CD4-positive, alpha-beta T cell treated with Interleukin-2 at 100 ng/mL for 4 hours (primary cell): ENCODE results near the gene ASIC4.
A peak's percentile ranks its signal among the peaks of the same experiment; 100 is the strongest.

Experiments used
- DNase-seq: peaks from one replicate; pipeline ENCODE4 v3.0.0-alpha.2; 2020; ENCODE audit warnings: low spot score

Gene ASIC4, protein sequence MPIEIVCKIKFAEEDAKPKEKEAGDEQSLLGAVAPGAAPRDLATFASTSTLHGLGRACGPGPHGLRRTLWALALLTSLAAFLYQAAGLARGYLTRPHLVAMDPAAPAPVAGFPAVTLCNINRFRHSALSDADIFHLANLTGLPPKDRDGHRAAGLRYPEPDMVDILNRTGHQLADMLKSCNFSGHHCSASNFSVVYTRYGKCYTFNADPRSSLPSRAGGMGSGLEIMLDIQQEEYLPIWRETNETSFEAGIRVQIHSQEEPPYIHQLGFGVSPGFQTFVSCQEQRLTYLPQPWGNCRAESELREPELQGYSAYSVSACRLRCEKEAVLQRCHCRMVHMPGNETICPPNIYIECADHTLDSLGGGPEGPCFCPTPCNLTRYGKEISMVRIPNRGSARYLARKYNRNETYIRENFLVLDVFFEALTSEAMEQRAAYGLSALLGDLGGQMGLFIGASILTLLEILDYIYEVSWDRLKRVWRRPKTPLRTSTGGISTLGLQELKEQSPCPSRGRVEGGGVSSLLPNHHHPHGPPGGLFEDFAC

DNA sequence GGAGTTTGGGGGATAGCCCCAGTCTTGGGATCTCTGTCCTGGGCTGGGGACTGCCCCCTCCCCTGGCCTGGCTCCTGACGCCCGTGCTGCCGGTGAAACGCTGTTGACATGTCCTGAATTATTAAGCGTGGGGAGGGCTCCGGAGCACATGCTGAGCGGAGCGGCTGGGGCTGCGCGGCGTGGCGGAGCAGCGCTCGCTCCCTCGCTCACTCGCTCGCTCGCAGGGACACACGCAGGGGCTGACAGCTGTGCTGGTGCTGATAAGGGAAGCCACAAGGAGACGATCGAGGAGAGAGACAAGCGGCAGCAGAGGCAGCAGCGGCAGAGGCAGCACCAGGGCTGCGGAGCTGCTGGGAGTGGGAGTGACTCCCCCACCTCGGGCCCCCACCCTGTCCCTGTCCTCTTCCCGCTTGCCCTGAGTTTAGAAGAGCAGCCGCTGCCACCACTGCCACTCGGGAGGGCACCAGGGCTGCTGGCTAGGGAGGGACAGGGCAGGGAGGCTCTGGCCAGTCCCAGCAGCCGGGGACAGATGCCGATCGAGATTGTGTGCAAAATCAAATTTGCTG lies at the start of gene ASIC4:
TSS of gene ASIC4 (plus strand) at position 287 of the 566 bp plus-strand sequence. CDS start at position 530, 243 bp downstream.
- DNase-seq: no peak

DNA sequence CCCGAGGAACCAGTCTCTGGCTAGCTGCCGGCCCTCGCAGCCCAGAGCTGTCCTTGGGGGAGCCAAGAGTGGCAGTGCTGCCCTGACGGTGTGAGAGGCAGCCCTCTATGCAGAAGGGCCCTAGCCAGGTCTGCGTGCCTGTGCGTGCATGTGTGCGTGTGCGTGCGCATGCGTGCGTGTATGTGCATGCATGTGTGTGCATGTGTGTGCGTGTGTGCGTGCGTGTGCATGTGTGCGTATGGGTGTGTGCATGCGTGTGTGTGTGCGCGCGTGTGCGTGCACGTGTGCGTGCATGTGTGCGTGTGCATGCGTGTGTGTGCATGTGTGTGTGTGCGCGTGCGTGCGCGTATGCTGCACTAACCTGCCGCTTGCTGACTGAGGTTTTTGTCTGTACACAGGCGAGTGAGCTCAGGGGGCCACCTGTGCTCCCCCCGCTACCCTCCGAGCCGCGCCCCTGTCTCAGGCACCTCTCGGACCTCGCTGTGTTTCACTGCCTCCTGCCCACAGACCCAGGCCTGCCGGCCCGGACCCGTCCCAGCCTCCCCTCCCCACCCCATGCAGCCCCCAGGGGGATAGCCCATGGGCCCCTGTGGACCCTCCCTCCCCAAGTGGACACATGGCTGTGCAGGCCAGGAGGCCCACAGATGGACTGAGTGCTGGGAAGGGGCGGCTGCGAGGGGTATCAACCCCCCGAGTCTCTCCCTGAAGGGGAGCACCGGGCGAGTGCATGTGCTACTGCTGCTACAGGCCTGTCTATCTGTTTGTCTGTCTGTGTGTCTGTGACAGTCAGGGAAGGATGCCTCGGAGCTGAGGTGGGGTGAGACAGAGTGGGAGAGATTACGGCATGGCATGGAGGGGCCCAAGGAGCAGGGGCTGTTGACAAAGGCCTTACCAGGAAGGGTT lies 48.4 kb upstream of the ASIC4 start:
- DNase-seq: no peak

DNA sequence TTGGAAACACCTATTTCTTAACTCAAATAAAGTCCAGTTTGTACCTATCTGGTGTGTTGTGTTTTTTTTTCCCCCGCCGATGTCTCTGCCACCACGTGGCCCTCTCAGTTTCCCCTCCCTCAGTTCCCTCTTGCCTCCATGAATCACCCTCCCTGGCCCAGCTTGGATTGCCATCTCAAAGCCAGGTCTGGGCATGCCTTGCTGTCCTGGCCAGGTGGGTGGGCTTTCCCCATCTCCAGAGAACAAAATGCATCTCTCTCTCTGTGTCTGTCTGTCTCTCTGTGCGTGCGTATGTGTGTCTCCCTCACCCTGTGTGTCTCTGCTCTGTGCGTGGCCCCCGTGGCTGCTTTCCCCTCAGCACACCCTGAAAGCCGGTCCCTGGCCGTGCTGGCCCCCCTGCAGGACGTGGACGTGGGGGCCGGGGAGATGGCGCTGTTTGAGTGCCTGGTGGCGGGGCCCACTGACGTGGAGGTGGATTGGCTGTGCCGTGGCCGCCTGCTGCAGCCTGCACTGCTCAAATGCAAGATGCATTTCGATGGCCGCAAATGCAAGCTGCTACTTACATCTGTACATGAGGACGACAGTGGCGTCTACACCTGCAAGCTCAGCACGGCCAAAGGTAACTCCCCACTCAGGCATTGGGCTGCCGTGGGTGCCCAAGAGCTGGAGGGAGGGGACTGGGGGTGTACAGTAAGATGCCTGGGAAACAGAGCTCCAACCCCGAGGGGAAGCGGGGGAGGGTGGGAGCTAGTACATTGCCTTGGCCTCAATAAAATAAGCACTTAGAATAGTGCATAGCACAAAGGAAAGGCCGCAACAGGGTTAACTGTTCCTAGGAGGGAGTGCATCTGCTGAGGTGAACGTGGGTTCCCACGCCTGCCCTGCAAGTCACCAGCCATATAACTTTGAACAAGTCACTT lies 47.2 kb upstream of the ASIC4 start:
- DNase-seq: no peak

GRCh38 chr2:219467736-219468075 lies 46.6 kb upstream of the ASIC4 start:
- DNase-seq: no peak

DNA sequence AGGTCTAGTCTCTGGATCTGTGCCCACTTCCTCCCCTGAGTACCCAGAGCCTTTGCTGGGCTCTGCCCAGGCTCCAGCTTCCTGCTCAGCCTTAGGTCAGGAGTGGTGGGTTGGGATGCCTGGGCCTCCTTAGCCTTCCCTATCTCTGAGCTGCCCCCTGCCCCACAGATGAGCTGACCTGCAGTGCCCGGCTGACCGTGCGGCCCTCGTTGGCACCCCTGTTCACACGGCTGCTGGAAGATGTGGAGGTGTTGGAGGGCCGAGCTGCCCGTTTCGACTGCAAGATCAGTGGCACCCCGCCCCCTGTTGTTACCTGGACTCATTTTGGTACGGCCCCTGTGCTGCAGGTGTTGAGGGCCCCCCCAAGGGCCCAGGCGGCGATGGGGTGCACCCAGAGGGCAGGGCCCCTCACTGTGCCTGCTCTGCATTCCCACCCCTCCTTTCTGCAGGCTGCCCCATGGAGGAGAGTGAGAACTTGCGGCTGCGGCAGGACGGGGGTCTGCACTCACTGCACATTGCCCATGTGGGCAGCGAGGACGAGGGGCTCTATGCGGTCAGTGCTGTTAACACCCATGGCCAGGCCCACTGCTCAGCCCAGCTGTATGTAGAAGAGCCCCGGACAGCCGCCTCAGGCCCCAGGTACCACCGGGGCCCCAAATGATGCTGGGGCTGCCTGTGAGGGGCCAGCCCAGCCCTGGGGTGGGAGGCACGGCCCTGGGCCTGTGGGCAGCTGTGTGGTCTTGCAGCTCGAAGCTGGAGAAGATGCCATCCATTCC lies 45.7 kb upstream of the ASIC4 start:
- DNase-seq: no peak

GRCh38 chr2:219469186-219469724 lies 45.0 kb upstream of the ASIC4 start:
- DNase-seq: no peak

DNA sequence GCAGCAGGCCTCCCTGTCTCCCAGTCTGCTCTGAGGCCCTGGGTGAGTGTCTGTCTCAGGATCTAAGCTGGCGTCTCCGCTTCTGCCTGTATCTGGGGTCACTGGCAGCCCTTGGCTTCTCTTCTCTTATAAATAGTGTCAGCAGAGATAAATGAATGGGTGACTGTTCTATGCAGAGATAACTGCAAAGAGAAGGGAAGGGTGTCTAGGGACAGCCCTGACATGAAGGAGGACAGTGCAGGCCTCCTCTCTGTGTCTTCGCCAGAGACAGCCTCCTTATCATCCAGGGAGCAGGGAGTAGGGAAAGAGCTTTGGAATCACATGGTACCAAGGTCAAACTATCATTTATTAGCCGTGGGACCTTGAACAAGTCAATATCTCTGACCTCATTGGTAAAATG lies 43.9 kb upstream of the ASIC4 start:
- DNase-seq: no peak

- DNase-seq: no peak
Measured at GRCh38 chr2:219471476-219472371, 42.6 kb upstream of the ASIC4 start.

- no peak for DNase-seq
Measured at GRCh38 chr2:219472629-219473187, 41.6 kb upstream of the ASIC4 start.

DNA sequence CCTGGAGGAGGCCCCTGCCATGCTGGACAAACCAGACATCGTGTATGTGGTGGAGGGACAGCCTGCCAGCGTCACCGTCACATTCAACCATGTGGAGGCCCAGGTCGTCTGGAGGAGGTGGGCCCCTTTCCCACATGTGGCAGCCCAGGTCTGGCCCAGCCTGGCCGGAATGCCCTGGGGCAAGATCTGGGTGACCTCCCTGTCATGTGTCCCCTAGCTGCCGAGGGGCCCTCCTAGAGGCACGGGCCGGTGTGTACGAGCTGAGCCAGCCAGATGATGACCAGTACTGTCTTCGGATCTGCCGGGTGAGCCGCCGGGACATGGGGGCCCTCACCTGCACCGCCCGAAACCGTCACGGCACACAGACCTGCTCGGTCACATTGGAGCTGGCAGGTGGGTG lies 40.8 kb upstream of the ASIC4 start:
- DNase-seq: no peak

GRCh38 chr2:219474285-219475060 lies 39.8 kb upstream of the ASIC4 start:
- DNase-seq: no peak

- no peak for DNase-seq
Measured at GRCh38 chr2:219475278-219475677, 39.0 kb upstream of the ASIC4 start.

- peak; percentile 38 for DNase-seq
Measured at GRCh38 chr2:219475697-219476651, 38.3 kb upstream of the ASIC4 start.

DNA sequence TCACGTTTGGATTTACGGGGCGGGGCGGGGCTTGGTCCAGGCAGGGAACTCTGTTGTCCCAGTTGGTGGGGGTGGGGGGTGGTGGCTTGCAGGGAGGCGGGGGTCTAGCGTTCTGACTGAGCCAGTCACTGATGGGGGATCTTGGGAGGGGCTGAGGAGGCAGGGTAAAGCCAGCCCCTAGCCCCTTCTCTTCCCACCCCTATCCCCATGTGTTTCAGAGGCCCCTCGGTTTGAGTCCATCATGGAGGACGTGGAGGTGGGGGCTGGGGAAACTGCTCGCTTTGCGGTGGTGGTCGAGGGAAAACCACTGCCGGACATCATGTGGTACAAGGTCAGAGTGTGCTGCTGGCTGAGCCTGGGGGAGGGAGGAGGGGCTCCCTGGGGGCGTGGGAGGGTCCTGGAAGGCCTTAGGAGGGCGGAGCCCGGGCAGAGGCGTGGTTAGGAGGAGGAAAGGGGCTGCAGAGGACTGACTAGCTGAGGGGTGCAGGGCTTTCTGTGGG lies 37.6 kb upstream of the ASIC4 start:
- no peak for DNase-seq

GRCh38 chr2:219477179-219477578 lies 37.1 kb upstream of the ASIC4 start:
- DNase-seq: no peak

- no peak for DNase-seq
Measured at GRCh38 chr2:219477815-219478214, 36.5 kb upstream of the ASIC4 start.

DNA sequence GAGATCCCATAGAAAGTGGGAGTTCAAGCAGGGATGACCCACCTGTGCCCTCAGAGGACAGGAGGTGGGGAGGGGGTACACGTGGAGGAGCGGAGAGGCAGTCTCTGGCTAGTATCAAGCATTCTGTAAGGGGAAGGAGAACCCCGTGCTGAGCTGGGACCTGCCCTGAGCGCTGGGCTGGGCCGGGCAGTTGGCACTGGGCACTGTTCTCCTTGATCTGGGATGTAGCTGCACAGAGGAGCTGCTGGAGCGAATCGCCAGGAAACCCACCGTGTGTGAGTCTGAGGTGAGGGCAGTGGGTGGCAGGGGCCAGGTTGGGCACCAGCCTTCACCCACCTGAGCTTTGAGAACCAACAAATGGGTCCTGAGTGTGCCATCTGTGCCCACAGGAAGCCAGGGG lies 35.4 kb upstream of the ASIC4 start:
- no peak for DNase-seq
